NCI-H2107 (cell line): ENCODE results near the gene TMEM138.

Experiments
- DNase-seq: peaks from one replicate; lab custom pipeline; 2025; lab: John Stamatoyannopoulos, UW

TMEM138 gene

DNA sequence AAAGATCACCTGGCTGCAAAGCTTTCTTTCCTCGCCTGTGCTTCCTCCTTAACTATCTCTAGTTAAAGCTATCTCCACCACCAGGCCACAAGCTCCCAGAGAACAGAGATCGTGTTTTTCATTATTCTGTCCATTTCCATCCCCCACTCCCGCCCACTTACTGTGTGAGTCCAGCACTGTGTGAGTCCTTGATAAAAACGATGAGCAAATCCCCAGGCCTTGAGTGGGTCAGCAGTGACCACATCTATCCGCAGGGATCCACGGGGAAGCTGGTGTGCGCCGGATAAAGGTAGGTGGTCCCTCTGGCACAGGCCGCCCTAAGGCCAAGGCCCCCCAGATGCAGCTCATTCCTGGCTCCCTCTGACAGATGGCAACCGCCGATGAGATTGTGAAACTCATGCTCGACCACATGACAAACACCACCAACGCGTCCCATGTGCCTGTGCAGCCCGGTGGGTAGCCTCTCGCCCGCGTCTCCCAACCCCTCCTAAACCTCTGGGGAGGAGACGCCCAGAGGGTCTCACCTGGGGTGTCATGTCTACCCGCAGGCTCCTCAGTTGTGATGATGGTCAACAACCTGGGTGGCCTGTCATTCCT, 19.9 kb upstream of the TMEM138 start:
- DNase-seq = no peak

DNA sequence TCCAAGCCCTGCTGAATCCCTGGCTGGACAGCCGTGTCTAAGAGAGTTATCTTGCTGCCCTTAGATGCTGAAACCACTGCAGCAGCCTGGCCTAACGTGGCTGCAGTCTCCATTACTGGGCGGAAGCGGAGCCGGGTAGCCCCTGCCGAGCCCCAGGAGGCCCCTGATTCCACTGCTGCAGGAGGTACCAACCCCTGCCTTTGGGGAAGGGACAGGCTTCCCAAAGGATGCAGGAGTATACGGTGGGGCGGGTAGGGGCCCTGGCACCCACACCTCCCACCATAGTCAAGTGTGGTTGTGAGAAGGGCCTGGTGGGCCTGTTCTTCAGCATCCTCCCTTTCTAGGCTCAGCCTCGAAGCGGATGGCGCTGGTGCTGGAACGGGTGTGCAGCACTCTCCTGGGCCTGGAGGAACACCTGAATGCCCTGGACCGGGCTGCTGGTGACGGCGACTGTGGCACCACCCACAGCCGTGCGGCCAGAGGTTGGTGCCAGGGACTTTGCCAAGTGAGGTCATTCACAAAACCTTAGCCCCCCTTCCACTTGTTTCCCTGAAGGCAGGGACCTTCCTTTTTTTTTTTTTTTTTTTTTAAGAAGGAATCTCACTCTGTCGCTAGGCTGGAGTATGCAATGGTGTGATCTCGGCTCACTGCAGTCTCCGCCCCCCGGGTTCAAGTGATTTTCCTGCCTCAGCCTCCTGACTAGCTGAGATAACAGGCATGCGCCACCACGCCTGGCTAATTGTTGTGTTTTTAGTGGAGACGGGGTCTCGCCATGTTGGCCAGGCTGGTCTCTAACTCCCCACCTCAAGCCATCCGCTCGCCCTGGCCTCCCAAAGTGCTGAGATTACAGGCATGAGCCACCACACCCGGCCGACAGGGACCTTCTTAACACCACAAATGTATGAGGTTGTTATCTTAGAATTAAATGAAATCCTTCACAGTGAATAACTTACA, 18.1 kb upstream of the TMEM138 start:
- no peak for DNase-seq

DNA sequence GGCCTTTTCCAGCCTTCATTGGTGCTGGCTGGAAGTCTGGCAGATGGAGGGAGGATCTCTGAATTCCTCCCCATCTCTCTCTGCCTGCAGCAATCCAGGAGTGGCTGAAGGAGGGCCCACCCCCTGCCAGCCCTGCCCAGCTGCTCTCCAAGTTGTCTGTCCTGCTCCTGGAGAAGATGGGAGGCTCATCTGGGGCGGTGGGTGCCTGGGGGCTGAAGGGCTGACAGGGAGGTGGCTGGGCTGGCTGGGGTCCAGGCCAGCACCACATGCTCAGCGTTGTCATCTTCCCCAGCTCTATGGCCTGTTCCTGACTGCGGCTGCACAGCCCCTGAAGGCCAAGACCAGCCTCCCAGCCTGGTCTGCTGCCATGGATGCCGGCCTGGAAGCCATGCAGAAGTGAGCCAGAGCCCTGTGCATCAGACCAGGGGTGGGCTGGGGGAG, 17.0 kb upstream of the TMEM138 start:
- DNase-seq = no peak

DNA sequence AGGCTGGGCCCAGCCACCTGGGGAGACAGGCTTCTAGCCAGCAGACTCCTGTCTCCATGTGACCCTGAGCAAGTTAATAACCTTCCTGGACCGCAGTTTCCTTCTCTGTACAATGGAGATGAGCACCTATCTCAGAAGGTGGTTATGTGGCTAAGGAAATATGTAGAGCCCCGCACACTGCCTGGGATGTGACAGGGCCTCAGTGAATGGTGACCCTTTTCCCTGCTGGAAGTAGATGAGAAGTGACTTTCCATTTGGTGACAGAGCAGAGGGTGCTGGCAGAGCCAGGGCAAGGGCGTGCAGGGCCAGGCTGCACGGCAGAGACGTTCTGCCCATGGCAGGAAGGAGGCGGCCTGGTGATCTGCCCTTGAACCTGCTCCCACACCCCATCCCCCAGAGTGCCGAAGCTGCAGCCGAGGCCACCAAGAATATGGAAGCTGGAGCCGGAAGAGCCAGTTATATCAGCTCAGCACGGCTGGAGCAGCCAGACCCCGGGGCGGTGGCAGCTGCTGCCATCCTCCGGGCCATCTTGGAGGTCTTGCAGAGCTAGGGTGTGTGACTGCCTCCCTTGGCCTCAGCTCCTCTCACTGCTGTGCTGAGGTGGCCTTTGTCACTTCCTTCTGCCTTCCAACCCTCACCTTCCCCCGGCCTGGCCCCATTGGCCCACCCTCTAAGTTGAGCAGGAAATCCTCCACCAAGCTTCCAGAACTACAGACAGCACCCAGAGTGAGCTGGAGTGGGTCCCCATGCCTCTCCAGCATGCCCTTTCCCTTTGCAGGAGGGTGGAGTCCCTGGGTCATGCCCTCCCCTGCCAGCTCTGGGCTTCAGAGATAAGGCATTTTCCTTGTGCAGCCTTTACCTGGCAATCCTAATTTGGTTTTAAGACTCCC, 16.0 kb upstream of the TMEM138 start:
- no peak for DNase-seq

DNA sequence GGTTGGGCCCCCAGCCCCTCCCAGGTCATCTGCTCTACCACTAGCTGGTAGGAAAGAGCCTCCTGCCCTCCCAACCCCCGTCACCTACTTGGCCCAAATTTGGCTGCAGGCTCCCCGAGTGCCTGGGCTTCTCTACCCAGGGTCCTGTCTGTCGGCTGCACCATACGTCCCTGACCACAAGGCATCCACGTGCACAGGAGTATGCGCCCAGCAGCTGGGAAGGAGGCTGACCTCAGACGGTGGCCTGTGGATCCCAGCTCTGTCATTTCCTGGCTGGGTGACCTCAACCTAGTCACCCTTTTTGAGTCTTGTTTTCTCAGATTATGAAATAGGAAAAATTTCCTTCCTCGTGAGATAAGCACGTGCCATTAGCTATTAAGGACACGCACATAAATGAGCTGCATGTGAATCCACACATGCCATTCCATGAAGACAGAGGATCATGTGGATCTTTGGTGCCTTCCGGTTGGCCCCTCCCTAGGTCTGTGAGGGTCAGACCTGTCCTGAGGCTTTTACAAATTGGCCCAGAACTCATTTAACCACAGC, 14.2 kb upstream of the TMEM138 start:
- no peak for DNase-seq

DNA sequence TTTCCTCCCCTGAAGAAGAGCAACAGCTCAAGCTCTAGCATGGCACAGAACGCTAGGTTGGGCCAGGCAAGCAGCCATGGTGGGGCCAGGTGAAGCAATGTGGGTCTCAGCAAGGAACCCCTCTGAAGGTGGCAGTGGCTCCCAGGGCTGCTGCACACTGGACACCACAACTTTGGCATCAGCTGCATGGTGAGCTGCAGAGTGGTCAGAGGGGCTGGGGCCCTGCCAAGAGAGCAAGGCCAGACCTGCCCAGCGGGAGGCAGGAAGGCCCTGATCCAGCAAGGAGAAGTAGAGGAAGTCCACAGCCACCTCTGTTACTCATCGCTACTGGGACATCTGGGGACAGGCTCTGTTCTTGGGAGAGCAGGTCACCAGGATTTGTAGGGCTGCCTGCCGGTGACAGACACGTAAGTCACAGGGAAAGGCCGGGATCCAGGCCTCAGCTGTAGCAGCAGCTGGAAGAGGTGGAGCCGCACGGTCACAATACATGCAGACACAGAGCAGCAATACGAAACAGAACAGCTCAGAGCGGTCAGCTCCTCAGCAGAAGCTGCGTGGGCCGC, 12.9 kb upstream of the TMEM138 start:
- DNase-seq = no peak

DNA sequence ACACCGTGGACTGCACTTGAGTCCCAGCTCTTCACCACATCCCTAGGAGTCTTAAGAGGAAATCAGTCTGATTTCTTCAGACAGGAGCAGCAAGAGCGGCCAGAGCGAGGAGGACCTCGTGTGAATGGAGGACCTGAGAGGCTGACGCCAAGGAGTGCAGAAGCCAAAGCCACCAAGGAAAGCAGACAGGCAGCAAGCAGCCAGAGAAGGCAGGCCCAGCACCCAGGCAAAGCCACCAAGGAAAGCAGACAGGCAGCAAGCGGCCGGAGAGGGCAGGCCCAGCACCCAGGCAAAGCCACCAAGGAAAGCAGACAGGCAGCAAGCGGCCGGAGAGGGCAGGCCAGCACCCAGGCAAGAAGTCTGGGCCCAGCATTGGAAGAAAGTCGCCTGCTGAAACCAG, 12.3 kb upstream of the TMEM138 start:
- no peak for DNase-seq

DNA sequence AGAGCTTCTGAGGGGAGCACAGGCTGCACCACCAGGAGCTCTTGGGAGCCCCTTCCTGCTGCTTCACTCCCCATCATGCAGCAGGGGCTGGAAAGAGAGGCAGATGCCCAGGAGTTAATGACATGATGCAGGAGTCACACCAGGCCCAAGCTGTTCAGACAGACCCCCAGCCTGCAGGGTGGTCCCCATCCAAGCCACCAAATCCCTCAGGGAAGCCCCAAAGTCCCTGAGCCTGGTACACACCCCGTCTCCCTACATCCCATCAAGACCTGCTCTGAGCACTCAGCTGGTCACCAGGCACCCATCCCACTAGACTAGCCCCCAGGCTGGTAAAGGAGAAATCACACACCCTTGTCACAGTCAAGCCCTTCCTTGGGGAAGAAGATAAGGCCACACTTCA, 11.8 kb upstream of the TMEM138 start:
- no peak for DNase-seq

DNA sequence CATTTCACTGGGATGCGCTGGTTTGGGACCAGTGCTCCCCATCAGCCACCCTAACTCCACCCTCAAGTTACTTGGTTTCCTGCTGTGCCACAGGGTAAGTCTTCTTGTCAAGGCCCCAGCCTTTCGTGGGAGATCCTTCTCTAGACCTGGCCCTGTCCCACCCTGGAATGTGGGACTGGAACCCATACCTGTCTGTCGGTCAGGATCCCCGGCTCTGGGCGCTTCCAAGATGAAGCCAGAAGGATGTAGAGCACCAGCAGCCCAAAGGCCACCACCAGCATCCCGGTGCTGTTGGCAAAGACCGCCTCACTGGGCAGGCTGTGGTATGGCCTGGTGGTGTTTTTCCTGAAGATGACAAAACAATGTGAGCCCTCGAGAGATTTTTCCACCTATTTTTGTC, 11.4 kb upstream of the TMEM138 start:
- DNase-seq = no peak

DNA sequence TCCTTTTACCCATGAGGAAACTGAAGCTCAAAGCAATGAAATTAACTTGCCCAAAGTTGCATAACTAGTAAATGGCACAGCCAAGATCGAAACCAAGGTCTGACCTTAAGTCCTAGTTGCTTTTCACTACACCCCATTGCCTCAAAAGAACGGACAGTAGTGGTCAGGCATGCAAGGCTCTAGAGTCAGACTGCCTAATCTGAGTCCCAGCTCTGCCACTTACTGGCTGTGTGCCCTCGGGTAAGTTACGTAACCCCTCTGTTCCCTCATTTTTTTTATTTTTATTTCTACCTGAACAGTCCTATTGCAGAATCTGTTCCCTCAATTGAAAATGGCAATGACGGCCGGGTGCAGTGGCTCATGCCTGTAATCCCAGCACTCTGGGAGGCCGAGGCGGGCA, 10.1 kb upstream of the TMEM138 start:
- DNase-seq = no peak

DNA sequence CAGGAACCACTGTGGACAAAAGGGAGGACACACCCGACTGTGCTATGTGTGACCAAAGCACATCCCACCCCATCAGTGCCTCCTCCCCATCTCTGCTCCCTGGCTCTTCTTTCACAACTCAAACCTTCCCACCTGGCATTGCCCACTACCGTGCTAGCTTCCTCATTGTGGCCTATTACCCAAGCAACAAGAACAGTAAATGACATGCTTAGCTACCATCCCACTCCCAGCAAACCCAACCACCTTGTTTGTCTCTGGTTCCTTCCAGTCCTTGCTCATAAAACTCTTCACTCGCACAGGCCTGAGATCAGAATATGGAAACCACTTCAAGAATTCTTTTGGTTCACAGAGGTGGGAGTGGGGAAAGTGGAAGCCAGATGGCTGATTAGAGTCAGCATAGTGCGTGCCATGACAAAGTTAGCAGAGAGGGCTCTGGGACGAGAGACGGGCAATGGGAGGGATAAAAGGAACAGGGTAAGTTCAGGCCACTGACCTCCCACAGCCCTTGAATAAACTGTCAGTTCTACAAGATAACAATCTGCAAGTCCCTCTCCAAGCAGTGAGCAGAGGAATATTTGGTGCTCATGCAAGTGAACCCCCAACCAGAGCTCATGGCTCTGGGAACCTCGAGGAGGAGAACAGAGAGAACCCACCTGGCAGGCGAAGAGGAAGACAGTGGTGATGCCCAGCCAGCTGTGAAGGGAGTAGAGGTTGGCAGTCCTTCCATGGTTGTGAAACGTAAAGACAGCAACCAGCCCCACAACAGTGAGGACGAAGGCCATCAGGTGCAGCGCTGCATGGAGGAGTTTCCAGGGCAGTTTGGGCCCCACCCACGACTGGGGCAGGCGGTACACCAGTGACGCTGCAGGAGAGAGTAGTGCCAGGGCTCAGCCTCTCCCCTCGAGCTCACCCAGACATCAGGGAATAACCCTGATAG, 8.8 kb upstream of the TMEM138 start:
- DNase-seq = no peak

DNA sequence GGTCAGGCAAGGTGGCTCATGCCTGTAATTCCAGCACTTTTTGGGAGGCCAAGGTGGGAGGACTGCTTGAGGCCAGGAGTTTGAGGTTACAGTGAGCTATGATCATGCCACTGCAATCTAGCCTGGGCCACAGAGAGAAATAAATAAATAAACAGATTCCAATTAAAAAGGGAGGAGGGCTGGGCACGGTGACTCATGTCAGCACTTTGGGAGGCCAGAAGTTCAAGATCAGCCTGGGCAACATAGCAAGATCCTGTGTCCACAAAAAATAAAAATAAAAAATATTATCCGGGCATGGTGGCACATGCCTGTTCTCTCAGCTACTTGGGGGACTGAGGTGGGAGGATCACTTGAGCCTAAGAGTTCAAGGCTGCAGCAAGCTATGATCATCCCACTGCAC, 8.0 kb upstream of the TMEM138 start:
- DNase-seq = no peak

DNA sequence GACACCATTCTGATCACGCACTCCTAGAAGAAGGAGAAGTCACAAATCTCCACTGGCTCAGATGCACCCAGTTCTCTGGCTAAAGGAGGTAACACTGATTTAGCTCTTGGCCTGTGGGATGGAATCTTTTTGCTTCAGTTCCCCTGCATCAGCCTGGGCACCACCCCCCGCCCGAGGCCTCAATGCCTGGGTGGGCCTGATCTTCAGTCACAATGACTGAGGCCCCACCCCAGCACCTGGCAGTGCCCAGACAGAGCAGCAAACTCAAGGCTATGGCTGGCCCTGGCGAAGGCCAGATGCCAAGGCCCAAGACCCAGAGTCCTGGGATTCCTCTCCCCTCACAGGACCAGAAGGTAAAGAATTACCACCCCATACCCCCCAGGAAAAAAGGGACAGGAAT, 5.5 kb upstream of the TMEM138 start:
- DNase-seq = no peak

DNA sequence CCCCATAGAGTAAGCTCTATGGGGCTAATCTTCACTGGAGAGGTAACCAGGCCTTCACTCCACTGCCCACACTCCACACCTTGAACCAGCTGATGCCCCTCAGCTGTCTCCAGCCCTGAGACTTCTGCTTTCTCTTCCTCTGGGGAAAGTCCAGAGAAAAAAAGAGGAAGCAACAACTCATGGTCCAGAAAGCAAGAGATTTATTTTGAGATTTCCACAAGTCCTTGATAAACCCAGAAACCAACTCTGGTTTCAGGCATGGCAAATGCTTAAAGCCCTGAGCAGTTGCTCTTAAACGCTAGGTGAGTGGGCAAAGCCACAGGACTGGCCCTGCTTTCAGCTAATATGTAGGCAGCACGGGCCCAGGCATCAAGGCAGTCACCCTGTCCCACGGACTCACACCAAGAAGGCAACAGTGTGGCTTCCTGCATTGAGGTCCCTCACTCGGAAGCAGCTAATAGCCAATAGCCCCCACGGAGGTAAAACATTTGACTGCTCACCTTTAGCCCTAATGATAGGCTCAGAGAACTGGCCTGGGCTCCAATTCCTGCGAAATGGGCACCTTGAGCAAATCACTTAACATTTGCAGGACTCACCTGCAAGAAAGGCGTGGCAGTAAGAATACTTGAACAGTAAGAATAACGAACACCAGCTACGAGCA, 4.8 kb upstream of the TMEM138 start:
- no peak for DNase-seq

DNA sequence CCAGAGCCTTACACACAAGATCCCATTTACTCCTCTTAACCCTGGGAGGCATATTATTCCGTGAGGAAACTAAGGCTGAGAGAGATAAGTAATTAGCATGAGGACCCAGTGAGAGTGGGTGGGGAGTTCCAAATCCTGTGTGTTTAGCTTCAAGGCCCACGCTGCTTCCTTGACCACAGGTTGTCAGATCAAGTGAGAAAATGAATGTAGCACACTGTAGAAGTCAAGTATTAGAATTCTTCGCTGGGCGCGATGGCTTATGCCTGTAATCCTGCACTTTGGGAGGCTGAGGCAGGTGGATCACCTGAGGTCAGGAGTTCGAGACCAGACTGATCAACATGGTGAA, 4.3 kb upstream of the TMEM138 start:
- no peak for DNase-seq

DNA sequence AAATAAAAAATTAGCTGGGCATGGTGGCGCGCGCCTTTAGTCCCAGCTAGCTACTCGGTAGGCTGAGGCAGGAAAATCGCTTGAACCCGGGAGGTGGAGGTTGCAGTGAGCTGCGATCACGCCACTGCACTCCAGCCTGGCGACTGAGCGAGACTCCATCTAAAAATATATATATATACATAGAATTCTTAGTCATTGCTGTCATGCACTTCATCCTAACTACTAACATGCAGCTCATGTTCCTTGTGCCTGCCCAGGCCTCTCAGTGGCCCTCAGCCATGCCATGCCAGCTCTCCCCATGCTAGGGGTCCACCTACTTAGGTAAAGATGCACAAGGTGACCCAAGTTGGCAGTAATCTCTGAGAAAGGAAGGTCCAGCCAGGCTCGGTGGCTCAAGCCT, 3.6 kb upstream of the TMEM138 start:
- no peak for DNase-seq

DNA sequence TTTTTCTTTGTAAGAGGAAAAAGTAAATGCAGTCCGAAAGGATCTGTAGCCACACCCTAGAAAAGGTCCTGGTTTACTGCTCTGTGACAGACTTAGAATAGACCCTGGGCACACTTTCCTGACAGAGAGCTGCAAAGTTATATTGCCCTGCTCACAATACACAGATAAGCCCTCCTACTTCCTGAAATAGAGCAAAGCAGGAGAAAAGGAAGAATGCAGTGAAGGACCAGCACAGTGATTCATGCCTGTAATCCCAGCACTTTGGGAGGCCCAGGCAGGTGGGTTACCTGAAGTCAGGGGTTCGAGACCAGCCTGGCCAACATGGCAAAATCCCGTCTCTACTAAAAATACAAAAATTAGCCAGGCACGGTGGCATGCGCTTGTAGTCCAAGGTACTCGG, 2.7 kb upstream of the TMEM138 start:
- no peak for DNase-seq

DNA sequence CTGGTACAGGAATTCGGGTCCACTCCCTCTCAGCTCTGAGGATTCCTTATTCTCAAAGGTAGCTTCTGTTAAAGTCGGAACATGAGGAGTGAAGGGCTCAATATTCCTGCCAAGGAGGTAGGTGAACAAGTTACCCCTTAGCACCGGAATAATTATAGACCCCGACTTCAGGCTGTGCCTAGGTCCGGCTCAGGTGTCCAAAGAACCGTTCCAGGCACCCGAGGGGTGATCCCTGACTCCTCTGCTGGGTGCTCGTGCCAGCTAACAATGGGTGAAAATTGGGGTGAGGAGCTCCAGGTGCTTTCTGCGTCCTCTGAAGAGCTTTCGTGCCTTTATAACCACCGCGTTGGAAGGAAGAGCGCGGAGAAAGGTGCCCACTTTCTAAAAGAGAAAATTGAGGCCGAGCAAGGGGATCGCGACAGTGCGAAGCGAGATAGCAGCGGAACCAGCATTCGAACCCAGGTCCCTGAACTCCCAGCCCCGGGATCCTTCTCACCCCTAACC, 885 bp upstream of the TMEM138 start:
- no peak for DNase-seq

DNA sequence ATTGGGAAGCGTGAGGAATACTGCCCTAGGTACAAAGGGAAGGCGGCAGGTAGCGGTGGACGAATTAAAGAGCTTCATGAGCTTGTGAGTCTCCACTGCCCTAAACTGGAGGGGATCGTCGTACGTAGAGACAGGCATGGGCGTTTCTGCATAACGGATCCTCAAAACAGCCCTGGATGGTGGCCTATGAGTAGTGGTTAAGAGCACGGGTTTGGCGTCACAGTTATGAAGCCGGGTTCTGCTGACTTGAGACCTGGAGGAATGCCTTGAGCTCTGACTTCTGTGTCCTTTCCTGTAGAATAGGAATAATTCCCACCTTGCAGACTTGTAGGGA, 335 bp downstream of the TMEM138 start:
- DNase-seq = no peak

DNA sequence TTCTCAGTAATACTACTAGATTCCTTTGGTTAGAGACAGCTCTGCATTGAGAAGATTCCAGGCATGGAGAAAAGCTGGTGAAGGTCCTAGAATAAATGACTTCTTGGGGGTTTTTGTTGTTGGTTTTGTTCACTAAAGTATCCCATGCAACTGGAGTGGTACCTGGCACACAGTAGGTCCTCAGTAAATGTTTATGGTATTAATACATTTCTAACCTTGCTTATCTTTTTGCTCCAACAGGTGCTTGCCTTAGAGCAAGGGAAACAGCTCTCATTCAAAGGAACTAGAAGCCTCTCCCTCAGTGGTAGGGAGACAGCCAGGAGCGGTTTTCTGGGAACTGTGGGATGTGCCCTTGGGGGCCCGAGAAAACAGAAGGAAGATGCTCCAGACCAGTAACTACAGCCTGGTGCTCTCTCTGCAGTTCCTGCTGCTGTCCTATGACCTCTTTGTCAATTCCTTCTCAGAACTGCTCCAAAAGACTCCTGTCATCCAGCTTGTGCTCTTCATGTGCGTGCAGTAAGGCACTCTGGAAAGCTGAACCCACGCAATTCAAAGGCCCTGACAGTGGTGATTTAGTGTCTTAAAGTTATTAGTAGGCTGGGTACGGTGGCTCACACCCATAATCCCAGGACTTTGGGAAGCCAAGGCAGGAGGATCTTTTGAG, 2.0 kb downstream of the TMEM138 start:
- DNase-seq = no peak
